Measurements from ENCODE around the gene ST6GALNAC1.

ST6GALNAC1 gene

DNA sequence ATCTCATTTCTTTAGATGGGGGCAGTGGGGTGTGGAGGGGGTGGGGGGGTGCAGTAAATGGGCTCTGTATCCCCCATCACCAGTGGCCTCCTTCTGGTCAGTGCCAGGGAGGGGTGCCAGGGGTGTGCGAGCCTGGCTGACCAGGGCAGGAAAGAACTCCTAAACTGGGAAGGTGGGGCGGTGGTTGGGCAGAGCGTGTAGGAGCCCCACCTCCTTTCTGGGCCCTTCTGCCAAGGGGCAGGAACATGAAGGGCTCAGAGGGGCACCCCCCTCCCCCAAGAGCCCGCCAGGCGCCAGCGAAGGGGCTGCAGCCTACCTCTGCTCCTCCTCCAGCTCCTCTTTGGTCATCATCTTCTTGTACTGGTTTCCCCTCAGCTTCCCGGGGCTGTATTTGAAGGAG, 41.2 kb upstream of the ST6GALNAC1 start:
- peaks cover 3% of the 10 kb centered on the region for H3K79me2 ChIP-seq (ENCODE audit: control insufficient read depth, insufficient read depth, low read length, unreplicated experiment)
- no peaks in the 10 kb centered on the region for H3K27me3 ChIP-seq (ENCODE audit: insufficient read depth, low read length)
- 0 out of 2 replicates have a peak, but pooled peaks cover 4% of the 10 kb centered on the region for H3K36me3 ChIP-seq (ENCODE audit: insufficient read depth, low read length)
- no peak overlapping the region for H3K4me3 ChIP-seq (ENCODE audit: low read depth, low read length)
- H2AFZ ChIP-seq (ENCODE audit: low read length, unreplicated experiment): no peak overlapping the region
- peaks cover 44% of the 10 kb centered on the region for H3K4me1 ChIP-seq (ENCODE audit: control insufficient read depth, insufficient read depth, low read length, unreplicated experiment)
- H3K27ac ChIP-seq (ENCODE audit: low read depth, low read length): no peak overlapping the region

DNA sequence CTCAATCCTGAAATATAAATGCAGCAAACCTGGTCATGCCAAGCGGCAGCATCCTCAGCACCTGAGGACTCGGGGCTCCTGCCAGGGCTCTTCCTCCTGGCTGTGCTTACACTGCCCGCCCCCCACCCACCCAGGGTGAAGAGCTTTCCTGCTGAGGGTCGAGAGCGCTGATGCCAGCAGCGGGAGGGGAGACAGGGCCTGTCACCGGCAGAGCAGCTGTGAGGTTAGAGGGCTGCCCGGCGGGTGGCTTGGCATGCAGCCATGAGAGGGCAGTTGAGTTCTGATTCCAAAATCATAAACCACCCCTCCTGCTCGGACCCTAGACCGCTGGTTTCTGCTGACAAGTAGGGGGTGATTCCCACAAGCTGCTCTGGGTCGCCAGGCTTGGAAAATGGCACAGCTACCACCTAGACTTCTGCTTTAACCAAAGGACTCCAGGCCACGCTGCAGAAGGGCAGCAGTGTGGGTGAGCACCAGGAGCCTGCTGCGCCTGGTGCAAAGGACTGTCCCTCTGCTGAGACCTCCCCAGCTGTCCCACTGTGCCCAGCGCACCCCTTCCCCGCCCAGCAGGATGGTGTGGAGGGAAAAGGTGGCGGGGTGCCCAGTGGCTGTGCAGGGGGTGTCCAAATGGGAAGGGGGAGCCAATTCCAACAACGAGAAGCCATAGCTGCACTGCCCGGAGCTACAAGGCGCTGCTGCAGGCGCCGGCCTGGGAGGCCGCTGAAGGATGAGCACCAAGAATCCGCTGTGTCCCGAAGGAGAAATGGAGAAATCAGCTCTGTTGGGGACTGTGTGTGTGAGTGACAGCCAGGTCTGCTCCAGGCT, 40.6 kb upstream of the ST6GALNAC1 start:
- Histone ChIP-seq H3K4me1 (ENCODE audit: control insufficient read depth, insufficient read depth, low read length, unreplicated experiment) (peaks cover 38% of the 10 kb centered on the region), H3K79me2 (ENCODE audit: control insufficient read depth, insufficient read depth, low read length, unreplicated experiment) (no peaks in the 10 kb centered on the region), H3K27ac (ENCODE audit: low read depth, low read length) (no peak overlapping the region), H2AFZ (ENCODE audit: low read length, unreplicated experiment) (no peak overlapping the region), H3K27me3 (ENCODE audit: insufficient read depth, low read length) (no peaks in the 10 kb centered on the region), H3K36me3 (ENCODE audit: insufficient read depth, low read length) (0 out of 2 replicates have a peak, but pooled peaks cover 4% of the 10 kb centered on the region), H3K4me3 (ENCODE audit: low read depth, low read length) (no peak overlapping the region)

DNA sequence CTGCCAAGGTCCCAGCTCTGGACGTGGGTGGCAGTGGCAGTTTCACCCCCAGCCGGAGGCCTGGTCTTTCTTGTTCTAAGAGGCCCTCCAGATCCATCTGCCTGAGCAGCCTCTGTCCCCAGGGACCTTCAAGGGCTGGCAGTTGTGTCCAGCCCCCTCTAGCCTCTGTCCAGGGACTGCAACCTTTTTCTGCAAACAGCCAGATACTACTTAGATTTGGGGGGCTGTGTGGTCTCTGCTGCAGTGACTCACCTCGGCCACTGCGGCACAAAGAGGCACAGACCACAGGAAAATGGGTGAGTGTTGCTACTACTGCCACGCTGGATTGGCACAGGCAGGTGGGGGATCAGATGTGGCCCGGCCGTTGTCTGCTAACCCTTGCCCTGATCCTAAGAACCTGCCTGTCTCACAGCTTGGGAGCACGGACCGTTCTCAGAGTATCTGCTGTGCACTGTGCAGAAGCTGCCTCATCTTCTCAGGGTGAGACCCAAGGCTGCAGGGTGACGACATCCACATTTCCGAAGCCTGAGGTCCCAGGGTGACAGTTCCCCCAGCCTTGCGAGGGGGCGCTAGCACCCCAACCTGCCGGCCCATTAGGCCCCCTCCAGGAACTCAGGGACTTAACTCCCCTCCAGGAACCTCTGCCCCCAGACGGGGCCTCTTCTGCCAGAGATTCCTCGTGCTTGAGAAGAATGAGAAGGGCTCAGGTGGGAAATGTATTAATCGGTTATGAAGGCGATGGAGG, 39.6 kb upstream of the ST6GALNAC1 start:
- Histone ChIP-seq H3K4me3 (ENCODE audit: low read depth, low read length) (no peak overlapping the region), H3K4me1 (ENCODE audit: control insufficient read depth, insufficient read depth, low read length, unreplicated experiment) (peaks cover 29% of the 10 kb centered on the region), H3K27ac (ENCODE audit: low read depth, low read length) (no peak overlapping the region)

DNA sequence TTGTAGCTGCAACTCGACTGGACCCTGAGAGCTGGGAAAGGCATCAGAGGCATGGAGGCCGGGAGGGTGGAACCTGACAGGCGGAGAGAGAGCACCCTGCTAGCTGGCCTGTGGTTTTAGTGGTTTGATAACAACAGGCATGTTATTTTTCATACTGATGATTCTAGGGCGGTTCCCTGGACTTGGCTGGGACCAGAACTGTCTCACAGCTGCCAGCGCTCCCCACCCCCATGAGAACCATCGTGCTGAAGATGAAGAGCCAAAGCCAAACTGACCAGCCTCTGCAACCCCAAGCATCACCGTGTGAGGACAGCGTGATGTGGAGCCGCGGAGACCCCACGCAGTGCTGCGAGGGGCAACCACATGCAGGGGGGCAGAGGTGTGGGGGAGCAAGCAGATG, 38.7 kb upstream of the ST6GALNAC1 start:
- Histone ChIP-seq H3K27ac (ENCODE audit: low read depth, low read length) (peak overlapping the region; percentile 42), H3K4me1 (ENCODE audit: control insufficient read depth, insufficient read depth, low read length, unreplicated experiment) (peaks cover 20% of the 10 kb centered on the region), H3K4me3 (ENCODE audit: low read depth, low read length) (no peak overlapping the region), H3K79me2 (ENCODE audit: control insufficient read depth, insufficient read depth, low read length, unreplicated experiment) (no peaks in the 10 kb centered on the region), H3K27me3 (ENCODE audit: insufficient read depth, low read length) (no peaks in the 10 kb centered on the region), H3K36me3 (ENCODE audit: insufficient read depth, low read length) (peaks cover 7% of the 10 kb centered on the region; the same call in 1 of the 2 replicates), H2AFZ (ENCODE audit: low read length, unreplicated experiment) (no peak overlapping the region)

More for the DNA sequence above, 39.6 kb upstream of the ST6GALNAC1 start:
- Histone ChIP-seq H2AFZ (ENCODE audit: low read length, unreplicated experiment) (no peak overlapping the region), H3K36me3 (ENCODE audit: insufficient read depth, low read length) (0 out of 2 replicates have a peak, but pooled peaks cover 4% of the 10 kb centered on the region), H3K79me2 (ENCODE audit: control insufficient read depth, insufficient read depth, low read length, unreplicated experiment) (no peaks in the 10 kb centered on the region), H3K27me3 (ENCODE audit: insufficient read depth, low read length) (no peaks in the 10 kb centered on the region)

DNA sequence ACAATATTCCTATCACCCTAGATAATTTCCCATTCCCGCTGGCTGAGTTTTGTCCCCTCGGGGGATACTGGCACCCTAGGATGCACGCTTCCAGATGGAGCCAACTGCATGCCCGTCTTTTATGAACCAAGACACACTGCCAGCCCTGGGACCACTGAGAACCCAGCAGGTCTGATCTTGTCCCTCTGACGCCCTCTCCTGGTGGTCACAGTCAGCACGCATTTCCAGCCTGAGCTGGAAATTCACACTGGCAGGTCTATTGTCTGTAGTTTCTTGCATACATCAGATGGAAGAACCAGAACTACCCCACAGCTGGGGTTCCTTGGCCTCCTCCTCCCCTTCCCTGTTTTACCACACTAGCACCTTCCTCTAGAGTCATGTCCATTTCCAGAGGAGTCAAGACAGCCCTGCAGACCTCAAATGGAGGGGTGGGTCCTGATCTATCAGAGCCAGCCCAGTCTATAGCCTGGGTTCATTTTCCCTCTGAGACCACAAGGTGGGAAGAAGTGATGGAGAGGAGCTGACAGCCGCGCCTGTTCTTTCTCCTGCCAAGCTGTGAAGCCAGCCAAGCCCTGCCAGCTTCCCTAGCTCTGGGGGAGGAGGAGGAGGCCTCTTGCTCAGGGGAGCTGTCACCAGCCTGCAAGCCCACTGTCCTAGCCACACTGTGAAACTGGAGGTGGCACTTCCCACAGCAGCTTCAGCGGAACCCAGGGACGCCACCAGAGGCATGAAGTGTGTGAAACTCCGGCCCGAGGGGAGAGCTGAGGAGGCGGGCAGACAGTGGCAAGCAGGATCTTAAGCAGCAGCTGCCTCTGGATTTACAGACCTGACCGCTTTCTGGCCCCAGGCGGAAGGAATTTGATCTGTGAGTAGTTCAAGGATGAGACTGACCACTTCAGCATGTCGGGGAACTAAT, 37.9 kb upstream of the ST6GALNAC1 start:
- Histone ChIP-seq H3K36me3 (ENCODE audit: insufficient read depth, low read length) (peaks cover 8% of the 10 kb centered on the region; the same call in 1 of the 2 replicates), H3K79me2 (ENCODE audit: control insufficient read depth, insufficient read depth, low read length, unreplicated experiment) (no peaks in the 10 kb centered on the region), H3K27me3 (ENCODE audit: insufficient read depth, low read length) (no peaks in the 10 kb centered on the region), H3K27ac (ENCODE audit: low read depth, low read length) (peak overlapping the region; percentile 42), H3K4me1 (ENCODE audit: control insufficient read depth, insufficient read depth, low read length, unreplicated experiment) (peaks cover 19% of the 10 kb centered on the region), H3K4me3 (ENCODE audit: low read depth, low read length) (no peak overlapping the region), H2AFZ (ENCODE audit: low read length, unreplicated experiment) (no peak overlapping the region)

DNA sequence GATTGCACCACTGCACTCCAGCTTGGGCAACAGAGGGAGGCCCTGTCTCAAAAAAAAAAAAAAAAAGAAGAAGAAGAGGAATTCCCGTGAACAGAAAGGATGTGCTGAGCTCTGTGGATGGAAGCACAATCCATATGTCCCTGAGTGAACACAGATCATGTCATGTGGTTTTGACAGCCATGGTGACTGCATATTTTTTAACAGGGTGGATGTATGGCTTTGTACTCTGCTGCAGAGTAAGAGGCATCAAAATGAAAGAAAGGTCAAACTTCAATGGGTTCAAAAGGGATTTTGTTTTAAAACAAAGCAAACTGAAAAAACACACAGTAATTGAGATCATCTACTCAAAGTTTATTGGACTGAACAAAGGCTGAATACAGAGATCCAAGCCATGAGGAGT, 35.7 kb upstream of the ST6GALNAC1 start:
- H3K79me2 ChIP-seq (ENCODE audit: control insufficient read depth, insufficient read depth, low read length, unreplicated experiment): no peaks in the 10 kb centered on the region
- no peak overlapping the region for H3K27ac ChIP-seq (ENCODE audit: low read depth, low read length)
- peaks cover 15% of the 10 kb centered on the region; the same call in 1 of the 2 replicates for H3K36me3 ChIP-seq (ENCODE audit: insufficient read depth, low read length)
- H3K27me3 ChIP-seq (ENCODE audit: insufficient read depth, low read length): no peaks in the 10 kb centered on the region
- H3K4me3 ChIP-seq (ENCODE audit: low read depth, low read length): no peak overlapping the region
- peaks cover 19% of the 10 kb centered on the region for H3K4me1 ChIP-seq (ENCODE audit: control insufficient read depth, insufficient read depth, low read length, unreplicated experiment)
- no peak overlapping the region for H2AFZ ChIP-seq (ENCODE audit: low read length, unreplicated experiment)

DNA sequence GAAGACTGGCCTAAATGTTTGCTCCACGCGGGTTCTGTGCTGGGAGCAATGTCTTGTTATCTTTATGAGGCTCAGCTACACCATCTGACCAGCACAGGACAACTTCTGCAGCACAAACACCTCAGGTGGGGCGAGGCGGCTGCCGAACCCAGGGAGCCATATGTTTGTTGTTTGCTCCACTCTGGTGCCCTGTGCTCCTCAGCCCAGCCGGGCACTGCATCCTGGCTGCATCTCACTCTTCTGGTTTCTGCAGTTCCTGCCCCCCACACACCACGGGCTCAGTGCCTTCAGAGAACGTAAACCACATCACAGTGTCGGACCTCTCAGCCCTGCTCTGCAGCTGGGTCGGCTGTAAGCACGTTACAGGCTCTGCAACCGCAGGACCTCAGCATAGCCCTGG, 34.8 kb upstream of the ST6GALNAC1 start:
- peaks cover 19% of the 10 kb centered on the region for H3K4me1 ChIP-seq (ENCODE audit: control insufficient read depth, insufficient read depth, low read length, unreplicated experiment)
- H3K27me3 ChIP-seq (ENCODE audit: insufficient read depth, low read length): no peaks in the 10 kb centered on the region
- no peaks in the 10 kb centered on the region for H3K79me2 ChIP-seq (ENCODE audit: control insufficient read depth, insufficient read depth, low read length, unreplicated experiment)
- H2AFZ ChIP-seq (ENCODE audit: low read length, unreplicated experiment): no peak overlapping the region
- H3K27ac ChIP-seq (ENCODE audit: low read depth, low read length): no peak overlapping the region
- H3K4me3 ChIP-seq (ENCODE audit: low read depth, low read length): no peak overlapping the region
- peaks cover 13% of the 10 kb centered on the region; the same call in 1 of the 2 replicates for H3K36me3 ChIP-seq (ENCODE audit: insufficient read depth, low read length)

DNA sequence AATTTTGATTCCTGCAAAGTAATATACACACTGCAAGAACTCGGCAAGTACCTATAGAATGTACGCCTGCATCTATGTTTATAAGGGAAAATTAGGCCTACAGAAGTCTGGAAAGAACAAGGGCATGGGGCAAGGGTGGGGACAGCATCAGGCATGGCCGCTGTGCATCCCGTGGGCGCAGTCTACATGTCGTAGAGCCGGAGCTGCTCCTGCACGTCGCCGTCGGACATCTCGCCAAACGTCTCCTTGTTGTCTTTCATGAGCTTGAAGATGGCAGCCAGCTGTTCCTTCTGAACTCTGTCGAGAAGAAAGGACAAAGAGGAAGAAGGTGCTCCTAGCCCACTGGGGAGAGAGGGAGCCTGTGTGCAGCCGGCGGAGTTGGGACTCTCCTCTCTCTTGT, 33.8 kb upstream of the ST6GALNAC1 start:
- H3K4me3 ChIP-seq (ENCODE audit: low read depth, low read length): no peak overlapping the region
- no peaks in the 10 kb centered on the region for H3K79me2 ChIP-seq (ENCODE audit: control insufficient read depth, insufficient read depth, low read length, unreplicated experiment)
- peaks cover 13% of the 10 kb centered on the region; the same call in 1 of the 2 replicates for H3K36me3 ChIP-seq (ENCODE audit: insufficient read depth, low read length)
- peaks cover 11% of the 10 kb centered on the region for H3K4me1 ChIP-seq (ENCODE audit: control insufficient read depth, insufficient read depth, low read length, unreplicated experiment)
- no peak overlapping the region for H2AFZ ChIP-seq (ENCODE audit: low read length, unreplicated experiment)
- no peaks in the 10 kb centered on the region for H3K27me3 ChIP-seq (ENCODE audit: insufficient read depth, low read length)
- no peak overlapping the region for H3K27ac ChIP-seq (ENCODE audit: low read depth, low read length)

DNA sequence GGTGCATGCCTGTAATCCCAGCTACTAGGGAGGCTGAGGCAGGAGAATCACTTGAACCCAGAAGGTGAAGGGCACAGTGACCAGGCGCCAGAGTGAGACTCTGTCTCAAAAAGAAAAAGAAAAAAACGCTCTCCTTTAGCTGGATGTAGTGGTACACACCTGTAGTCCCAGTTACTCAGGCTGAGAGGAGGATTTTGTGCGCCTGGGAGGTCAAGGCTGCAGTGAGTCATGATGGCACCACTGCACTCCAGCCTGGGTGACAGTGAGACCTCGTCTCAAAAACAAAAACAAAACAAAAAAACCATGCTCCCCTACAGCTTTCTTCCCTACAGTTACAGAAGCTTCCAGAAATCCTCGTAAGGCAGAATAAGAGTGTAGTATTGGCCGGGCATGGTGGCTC, 33.1 kb upstream of the ST6GALNAC1 start:
- H3K79me2 ChIP-seq (ENCODE audit: control insufficient read depth, insufficient read depth, low read length, unreplicated experiment): no peaks in the 10 kb centered on the region
- no peak overlapping the region for H3K4me3 ChIP-seq (ENCODE audit: low read depth, low read length)
- no peaks in the 10 kb centered on the region for H3K27me3 ChIP-seq (ENCODE audit: insufficient read depth, low read length)
- H2AFZ ChIP-seq (ENCODE audit: low read length, unreplicated experiment): no peak overlapping the region
- no peak overlapping the region for H3K27ac ChIP-seq (ENCODE audit: low read depth, low read length)
- peaks cover 3% of the 10 kb centered on the region for H3K4me1 ChIP-seq (ENCODE audit: control insufficient read depth, insufficient read depth, low read length, unreplicated experiment)
- peaks cover 13% of the 10 kb centered on the region; the same call in 1 of the 2 replicates for H3K36me3 ChIP-seq (ENCODE audit: insufficient read depth, low read length)

DNA sequence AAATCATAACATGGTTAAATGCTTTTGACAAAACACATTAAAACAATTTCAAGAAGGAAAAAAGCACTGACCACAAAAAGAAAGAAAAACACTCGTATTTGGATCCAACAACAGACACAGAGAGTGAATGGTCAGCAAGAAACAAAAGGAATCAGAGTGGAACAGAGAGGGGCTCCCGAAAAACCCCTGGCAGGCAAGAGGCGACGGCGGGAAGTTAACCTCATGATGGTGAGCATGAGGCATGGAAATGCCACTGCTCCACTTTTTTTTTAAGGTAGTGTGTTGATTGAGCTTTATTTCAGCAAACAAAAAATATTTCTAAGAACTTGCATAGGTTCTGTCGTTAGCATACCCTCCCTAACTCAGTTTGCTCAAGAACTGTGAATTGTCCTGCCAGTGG, 32.1 kb upstream of the ST6GALNAC1 start:
- peaks cover 13% of the 10 kb centered on the region; the same call in 1 of the 2 replicates for H3K36me3 ChIP-seq (ENCODE audit: insufficient read depth, low read length)
- H3K27ac ChIP-seq (ENCODE audit: low read depth, low read length): no peak overlapping the region
- H3K27me3 ChIP-seq (ENCODE audit: insufficient read depth, low read length): no peaks in the 10 kb centered on the region
- H2AFZ ChIP-seq (ENCODE audit: low read length, unreplicated experiment): no peak overlapping the region
- no peak overlapping the region for H3K4me3 ChIP-seq (ENCODE audit: low read depth, low read length)
- H3K79me2 ChIP-seq (ENCODE audit: control insufficient read depth, insufficient read depth, low read length, unreplicated experiment): no peaks in the 10 kb centered on the region
- H3K4me1 ChIP-seq (ENCODE audit: control insufficient read depth, insufficient read depth, low read length, unreplicated experiment): no peaks in the 10 kb centered on the region
